SU-DHL-6 (cell line): Measurements from ENCODE around the gene CRYBA4.

ENCODE experiments used
- H2AFZ ChIP-seq: fragments of 200-600 bp; sonication (generic); 2 replicates; pipeline ENCODE4 v1.6.1; 2014; ENCODE audit warnings: low read depth, mild to moderate bottlenecking, moderate library complexity, mixed read lengths, antibody characterized with exemption, low read length; ENCODE audit not compliant: severe bottlenecking
- H3F3A ChIP-seq: fragments of 200-600 bp; shearing (Covaris generic); 2 replicates; pipeline ENCODE4 v1.6.0; 2016; ENCODE audit warnings: antibody characterized with exemption, mild to moderate bottlenecking; ENCODE audit not compliant: insufficient read depth
- H3K27ac ChIP-seq: fragments of 200-600 bp; sonication (generic); 2 replicates; pipeline ENCODE4 v1.5.1; 2016; ENCODE audit warnings: low read depth, mild to moderate bottlenecking, low read length, moderate library complexity, mixed read lengths
- H3K27me3 ChIP-seq: fragments of 200-600 bp; sonication (generic), shearing (Covaris generic); 2 replicates; pipeline ENCODE4 v1.6.0; 2014; ENCODE audit warnings: mild to moderate bottlenecking, low read length
- H3K36me3 ChIP-seq: fragments of 200-600 bp; sonication (generic); 2 replicates; pipeline ENCODE4 v1.6.1; 2014; ENCODE audit warnings: mild to moderate bottlenecking, low read length, mixed read lengths
- H3K4me2 ChIP-seq: fragments of 300-600, 200-600 bp; shearing (Covaris generic), sonication (generic); 2 replicates; pipeline ENCODE4 v1.6.0; 2014; ENCODE audit warnings: low read length, low read depth, mild to moderate bottlenecking; ENCODE audit not compliant: poor library complexity, severe bottlenecking
- H3K4me3 ChIP-seq: fragments of 200-600 bp; sonication (generic); 2 replicates; pipeline ENCODE4 v1.5.1; 2014; ENCODE audit warnings: antibody characterized with exemption, low read length, mild to moderate bottlenecking, mixed read lengths; ENCODE audit not compliant: insufficient read depth, poor library complexity, severe bottlenecking
- H3K79me2 ChIP-seq: fragments of 200-600 bp; sonication (generic); 2 replicates; pipeline ENCODE4 v1.6.1; 2014; ENCODE audit warnings: mild to moderate bottlenecking, low read length, moderate library complexity; ENCODE audit not compliant: insufficient read depth
- H3K9ac ChIP-seq: fragments of 200-600 bp; sonication (generic); 2 replicates; pipeline ENCODE4 v1.7.0; 2014; ENCODE audit warnings: mild to moderate bottlenecking, low read length
- H3K9me2 ChIP-seq: fragments of 200-600 bp; sonication (generic); replicated peaks from 2 replicates; pipeline ENCODE4 v1.6.1; 2014; ENCODE audit warnings: low read length; ENCODE audit not compliant: insufficient read depth
- H3K9me3 ChIP-seq: fragments of 200-600 bp; sonication (generic); 2 replicates; pipeline ENCODE4 v1.6.1; 2014; ENCODE audit warnings: low read length, mixed read lengths; ENCODE audit not compliant: insufficient read depth
- H4K20me1 ChIP-seq: fragments of 200-600 bp; sonication (generic); 2 replicates; pipeline ENCODE4 v1.6.1; 2014; ENCODE audit warnings: low read depth, mild to moderate bottlenecking, antibody characterized with exemption, low read length, moderate library complexity, mixed read lengths
- CTCF ChIP-seq: fragments of 200-600 bp; sonication (generic); IDR thresholded peaks from one replicate; pipeline ENCODE4 v1.5.1; 2017; ENCODE audit warnings: antibody characterized with exemption, mild to moderate bottlenecking, low read length, moderate library complexity; ENCODE audit not compliant: insufficient read depth, poor library complexity, severe bottlenecking
- EZH2phosphoT487 ChIP-seq: fragments of 200-600 bp; sonication (generic), shearing (Covaris generic); conservative IDR thresholded peaks from 2 replicates; pipeline ENCODE4 v1.6.1; 2018; ENCODE audit warnings: mild to moderate bottlenecking, antibody characterized with exemption, low read length, moderate library complexity, mixed read lengths

Gene CRYBA4

GRCh38 chr22:26604368-26604767 lies 17.4 kb upstream of the CRYBA4 start:
- H3F3A ChIP-seq = no peaks in the 10 kb centered on the region
- no peak overlapping the region for H3K4me2 ChIP-seq
- TF ChIP-seq EZH2phosphoT487 (no peak), CTCF (no peak)
- H3K9me3 ChIP-seq = no peaks in the 10 kb centered on the region
- H3K36me3 ChIP-seq = no peaks in the 10 kb centered on the region
- no peaks in the 10 kb centered on the region for H4K20me1 ChIP-seq
- H3K27ac ChIP-seq = no peak overlapping the region
- no peaks in the 10 kb centered on the region for H3K79me2 ChIP-seq
- no peak overlapping the region for H2AFZ ChIP-seq
- H3K9me2 ChIP-seq = no peaks in the 10 kb centered on the region
- no peaks in the 10 kb centered on the region for H3K27me3 ChIP-seq
- no peak overlapping the region for H3K4me3 ChIP-seq
- H3K9ac ChIP-seq = no peak overlapping the region

GRCh38 chr22:26606611-26607010 lies 15.2 kb upstream of the CRYBA4 start:
- TF ChIP-seq EZH2phosphoT487 (no peak), CTCF (no peak)
- Histone ChIP-seq H4K20me1 (no peaks in the 10 kb centered on the region), H2AFZ (no peak overlapping the region), H3K27me3 (no peaks in the 10 kb centered on the region), H3K79me2 (no peaks in the 10 kb centered on the region), H3K27ac (no peak overlapping the region), H3K9me2 (no peaks in the 10 kb centered on the region), H3K36me3 (no peaks in the 10 kb centered on the region), H3K4me3 (no peak overlapping the region), H3K4me2 (no peak overlapping the region), H3K9me3 (no peaks in the 10 kb centered on the region), H3F3A (no peaks in the 10 kb centered on the region), H3K9ac (no peak overlapping the region)

- Histone ChIP-seq H3K27ac (no peak overlapping the region), H3K4me2 (no peak overlapping the region), H2AFZ (no peak overlapping the region), H3F3A (no peaks in the 10 kb centered on the region), H3K79me2 (no peaks in the 10 kb centered on the region), H3K9ac (no peak overlapping the region), H4K20me1 (no peaks in the 10 kb centered on the region), H3K27me3 (no peaks in the 10 kb centered on the region), H3K36me3 (no peaks in the 10 kb centered on the region), H3K9me3 (no peaks in the 10 kb centered on the region), H3K9me2 (no peaks in the 10 kb centered on the region), H3K4me3 (no peak overlapping the region)
- TF ChIP-seq CTCF (no peak), EZH2phosphoT487 (no peak)
These were observed 13.6 kb upstream of the CRYBA4 start for GRCh38 chr22:26608129-26608528.

- no peak overlapping the region for H3K27ac ChIP-seq
- no peak overlapping the region for H3K4me2 ChIP-seq
These were observed 12.5 kb upstream of the CRYBA4 start for GRCh38 chr22:26609287-26609686.

More at GRCh38 chr22:26609287-26609686, 12.5 kb upstream of the CRYBA4 start:
- TF ChIP-seq EZH2phosphoT487 (no peak), CTCF (no peak)
- H2AFZ ChIP-seq = no peak overlapping the region
- H3K9me2 ChIP-seq = no peaks in the 10 kb centered on the region
- H3K9ac ChIP-seq = no peak overlapping the region
- H4K20me1 ChIP-seq = no peaks in the 10 kb centered on the region
- H3K27me3 ChIP-seq = no peaks in the 10 kb centered on the region
- no peaks in the 10 kb centered on the region for H3K9me3 ChIP-seq
- no peaks in the 10 kb centered on the region for H3K79me2 ChIP-seq
- H3K36me3 ChIP-seq = no peaks in the 10 kb centered on the region
- H3F3A ChIP-seq = no peaks in the 10 kb centered on the region
- H3K4me3 ChIP-seq = no peak overlapping the region
